Stimulated activated effector memory CD8-positive, alpha-beta T cell treated with anti-CD3 and anti-CD28 coated beads, Interleukin-12 subunit alpha, Interleukin-12 subunit beta, amount 100 ng/mL, for 72 hours (primary cell): Measurements from ENCODE around the gene SUGP2.

Experiments
- ATAC-seq: fragments of 150-1000 bp; cut with Tn5 transposase; 2 replicates; pipeline ENCODE4 v1.10.0; 2021
- DNase-seq, 2 donors: peaks; one replicate each; pipeline ENCODE4 v3.0.0; 2021 to 2022; ENCODE audit warnings: low spot score in 2 of 2
- H3K27ac Mint-ChIP-seq: one replicate; pipeline ENCODE4 v1.8.0; 2022; ENCODE audit warnings: mild to moderate bottlenecking, mixed read lengths
- H3K36me3 Mint-ChIP-seq: one replicate; pipeline ENCODE4 v1.8.0; 2022; ENCODE audit warnings: mild to moderate bottlenecking, mixed read lengths
- H3K4me1 Mint-ChIP-seq: one replicate; pipeline ENCODE4 v1.8.0; 2022; ENCODE audit warnings: mixed read lengths
- H3K4me3 Mint-ChIP-seq: one replicate; pipeline ENCODE4 v1.8.0; 2022; ENCODE audit warnings: mild to moderate bottlenecking, mixed read lengths
- H3K9me3 Mint-ChIP-seq: one replicate; pipeline ENCODE4 v1.8.0; 2022; ENCODE audit warnings: mixed read lengths

Gene SUGP2

DNA sequence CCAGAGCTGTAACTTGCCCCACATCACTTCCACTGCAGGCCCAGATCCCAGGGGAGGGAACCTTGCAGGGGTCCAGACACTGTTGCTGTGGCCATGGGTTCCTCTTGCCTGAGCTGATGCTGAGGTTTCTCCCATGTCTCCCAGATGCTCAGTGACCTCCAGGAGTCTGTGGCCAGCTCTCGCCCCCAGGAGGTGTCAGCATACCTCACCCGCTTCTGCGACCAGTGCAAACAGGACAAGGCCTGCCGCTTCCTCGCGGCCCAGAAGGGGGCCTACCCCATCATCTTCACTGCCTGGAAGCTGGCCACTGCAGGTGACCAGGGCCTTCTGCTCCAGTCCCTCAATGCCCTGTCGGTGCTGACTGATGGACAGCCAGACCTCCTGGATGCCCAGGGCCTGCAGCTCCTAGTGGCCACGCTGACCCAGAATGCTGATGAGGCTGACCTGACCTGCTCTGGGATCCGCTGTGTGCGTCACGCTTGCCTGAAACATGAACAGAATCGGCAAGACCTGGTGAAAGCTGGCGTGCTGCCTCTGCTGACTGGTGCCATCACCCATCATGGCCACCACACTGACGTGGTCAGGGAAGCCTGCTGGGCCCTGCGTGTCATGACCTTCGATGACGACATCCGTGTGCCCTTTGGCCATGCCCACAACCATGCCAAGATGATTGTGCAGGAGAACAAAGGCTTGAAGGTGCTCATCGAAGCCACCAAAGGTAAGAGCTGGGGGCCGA is 18.3 kb upstream of the SUGP2 start:
- H3K36me3 Mint-ChIP-seq, result peaks cover 65% of the 10 kb centered on the region
- H3K27ac Mint-ChIP-seq, result no peak overlapping the region

DNA sequence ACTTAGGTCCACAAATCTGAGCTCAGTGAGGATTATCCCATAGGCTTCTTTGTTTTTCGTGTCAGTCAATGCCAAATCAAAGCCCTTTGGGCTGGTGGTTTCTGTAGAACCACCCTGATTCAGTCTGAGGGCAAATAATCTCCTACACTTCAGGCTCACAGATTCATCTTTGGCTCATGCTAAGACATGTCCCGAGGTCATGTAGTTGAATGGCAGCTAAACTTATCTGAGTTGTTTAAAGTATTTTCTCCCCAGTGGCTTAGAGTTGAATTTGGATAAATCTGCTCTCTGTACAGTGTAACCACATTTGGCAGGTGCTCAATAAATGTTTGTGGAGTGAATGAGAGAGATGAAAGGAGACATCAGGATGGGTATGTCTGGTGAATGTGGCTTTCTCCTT is 17.4 kb upstream of the SUGP2 start:
- ATAC-seq (no peak), DNase-seq (no peak)
- no peaks in the 10 kb centered on the region for H3K4me1 Mint-ChIP-seq
- no peak overlapping the region for H3K4me3 Mint-ChIP-seq
- H3K27ac Mint-ChIP-seq, result no peak overlapping the region
- H3K9me3 Mint-ChIP-seq, result no peaks in the 10 kb centered on the region
- peaks cover 69% of the 10 kb centered on the region for H3K36me3 Mint-ChIP-seq

More for the DNA sequence above, 18.3 kb upstream of the SUGP2 start:
- no peaks in the 10 kb centered on the region for H3K9me3 Mint-ChIP-seq
- H3K4me3 Mint-ChIP-seq, result no peak overlapping the region
- DNase-seq (no peak), ATAC-seq (no peak)
- no peaks in the 10 kb centered on the region for H3K4me1 Mint-ChIP-seq

DNA sequence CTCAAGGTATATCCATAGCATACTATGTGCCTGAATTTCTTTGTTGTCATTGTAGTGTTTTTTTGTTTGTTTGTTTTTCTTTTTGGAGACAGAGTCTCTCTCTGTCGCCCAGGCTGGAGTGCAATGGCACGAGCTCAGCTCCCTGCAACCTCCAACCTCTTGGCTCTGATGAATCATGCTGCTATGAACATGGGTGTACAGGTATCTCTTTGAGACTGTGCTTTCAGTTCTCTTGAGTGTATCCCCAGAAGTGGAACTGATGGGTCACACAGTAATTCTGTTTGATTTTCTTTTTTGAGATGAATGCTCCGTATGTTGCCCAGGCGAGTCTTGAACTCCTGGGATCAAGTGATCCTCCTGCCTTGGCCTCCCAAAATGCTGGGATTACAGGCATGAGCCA is 16.8 kb upstream of the SUGP2 start:
- H3K27ac Mint-ChIP-seq, result no peak overlapping the region
- ATAC-seq, result no peak

DNA sequence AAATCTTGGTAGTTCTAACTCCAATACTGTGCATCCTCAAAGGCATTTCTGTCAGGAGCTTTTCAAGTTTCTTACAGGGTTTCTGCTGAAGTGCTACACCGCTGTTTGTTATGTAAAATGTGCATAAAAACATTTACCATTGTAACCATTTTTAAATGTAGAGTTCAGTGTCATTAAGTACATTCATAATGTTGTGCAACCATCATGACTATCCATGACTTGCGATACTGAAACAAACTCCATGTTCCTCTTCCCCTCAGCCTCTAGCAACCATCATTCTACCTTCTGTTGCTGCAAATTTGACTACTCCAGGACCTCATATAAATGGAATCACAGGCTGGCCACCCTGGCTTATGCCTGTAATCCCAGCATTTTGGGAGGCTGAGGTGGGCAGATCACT is 16.1 kb upstream of the SUGP2 start:
- peak overlapping the region; percentile 32 for H3K27ac Mint-ChIP-seq
- H3K36me3 Mint-ChIP-seq, result peaks cover 72% of the 10 kb centered on the region

More for the DNA sequence above, 16.8 kb upstream of the SUGP2 start:
- DNase-seq, result no peak
- no peak overlapping the region for H3K4me3 Mint-ChIP-seq
- no peaks in the 10 kb centered on the region for H3K4me1 Mint-ChIP-seq
- peaks cover 72% of the 10 kb centered on the region for H3K36me3 Mint-ChIP-seq
- no peaks in the 10 kb centered on the region for H3K9me3 Mint-ChIP-seq

DNA sequence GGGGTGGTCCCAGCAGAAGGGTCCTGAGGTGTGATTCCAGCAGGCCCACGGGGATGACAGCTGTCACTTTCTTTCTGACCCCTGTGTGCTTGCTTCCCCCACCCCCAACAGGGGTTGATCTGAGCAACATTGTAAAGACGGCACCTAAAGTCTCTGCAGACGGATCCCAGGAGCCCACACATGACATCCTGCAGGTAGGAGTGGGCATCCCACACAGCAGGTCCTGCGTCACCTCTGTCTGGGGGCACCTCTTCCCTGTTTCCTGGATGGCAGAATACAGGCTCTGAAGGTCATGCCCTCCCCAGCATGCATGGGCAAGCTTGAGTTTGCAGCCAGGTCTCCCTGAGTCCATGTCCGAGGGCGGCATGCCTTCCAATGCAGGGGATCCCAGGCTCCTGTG is 10.6 kb upstream of the SUGP2 start:
- Mint-ChIP-seq H3K4me1 (peaks cover 18% of the 10 kb centered on the region), H3K9me3 (no peaks in the 10 kb centered on the region), H3K36me3 (peaks cover 63% of the 10 kb centered on the region), H3K4me3 (no peak overlapping the region), H3K27ac (no peak overlapping the region)
- no peak for DNase-seq
- no peak for ATAC-seq

More for the DNA sequence above, 16.1 kb upstream of the SUGP2 start:
- ATAC-seq, result no peak
- DNase-seq, result no peak
- Mint-ChIP-seq H3K4me3 (no peak overlapping the region), H3K4me1 (no peaks in the 10 kb centered on the region), H3K9me3 (no peaks in the 10 kb centered on the region)

DNA sequence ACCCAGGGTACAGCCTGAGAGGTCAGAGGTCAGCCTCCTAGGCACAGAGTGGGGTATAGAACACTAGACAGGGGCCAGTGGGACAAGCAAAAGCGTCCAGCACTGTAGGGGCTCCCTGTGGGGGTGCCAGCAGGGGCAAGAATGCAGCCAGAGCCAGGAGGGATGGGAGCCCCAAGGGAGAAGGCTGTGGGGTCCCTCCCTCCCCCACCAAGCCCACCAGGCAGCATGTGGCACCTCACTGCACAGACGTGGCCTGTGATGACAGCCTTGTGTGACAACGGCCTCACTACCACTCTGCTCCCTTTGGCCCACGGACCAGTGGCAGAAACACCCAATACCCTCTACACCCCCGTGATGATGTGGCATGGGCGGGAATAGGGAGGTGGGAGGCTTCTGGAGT is 10.2 kb upstream of the SUGP2 start:
- Mint-ChIP-seq H3K4me3 (no peak overlapping the region), H3K4me1 (peaks cover 18% of the 10 kb centered on the region), H3K36me3 (peaks cover 61% of the 10 kb centered on the region), H3K27ac (no peak overlapping the region), H3K9me3 (no peaks in the 10 kb centered on the region)
- DNase-seq (no peak), ATAC-seq (no peak)

DNA sequence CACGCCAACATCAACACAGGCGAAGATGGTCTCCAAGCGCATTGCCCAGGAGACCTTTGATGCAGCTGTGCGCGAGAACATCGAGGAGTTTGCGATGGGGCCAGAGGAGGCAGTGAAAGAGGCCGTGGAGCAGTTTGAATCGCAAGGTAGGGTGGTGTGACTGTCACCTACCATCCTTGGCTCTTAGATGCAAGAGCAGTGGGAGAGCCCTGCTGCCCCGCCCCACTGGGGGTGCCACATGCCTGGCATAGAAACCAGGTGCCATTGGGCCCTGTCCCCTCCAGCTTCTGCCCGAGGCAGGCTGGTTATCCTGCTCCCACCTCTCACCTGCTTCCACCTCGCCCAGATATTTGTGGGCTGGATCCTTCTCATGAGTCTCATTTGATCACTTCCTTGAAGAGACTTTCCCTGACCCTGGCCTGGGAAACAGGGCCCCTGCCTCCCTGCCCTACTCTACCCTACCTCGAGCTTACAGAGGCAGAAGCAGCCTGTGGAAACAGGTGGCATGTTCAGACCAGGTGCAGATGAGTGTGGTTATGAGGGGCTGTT is 9.5 kb upstream of the SUGP2 start:
- H3K4me3 Mint-ChIP-seq, result no peak overlapping the region
- H3K36me3 Mint-ChIP-seq, result peaks cover 54% of the 10 kb centered on the region
- H3K27ac Mint-ChIP-seq, result no peak overlapping the region
- DNase-seq, result no peak
- peaks cover 18% of the 10 kb centered on the region for H3K4me1 Mint-ChIP-seq
- no peak for ATAC-seq
- H3K9me3 Mint-ChIP-seq, result no peaks in the 10 kb centered on the region

DNA sequence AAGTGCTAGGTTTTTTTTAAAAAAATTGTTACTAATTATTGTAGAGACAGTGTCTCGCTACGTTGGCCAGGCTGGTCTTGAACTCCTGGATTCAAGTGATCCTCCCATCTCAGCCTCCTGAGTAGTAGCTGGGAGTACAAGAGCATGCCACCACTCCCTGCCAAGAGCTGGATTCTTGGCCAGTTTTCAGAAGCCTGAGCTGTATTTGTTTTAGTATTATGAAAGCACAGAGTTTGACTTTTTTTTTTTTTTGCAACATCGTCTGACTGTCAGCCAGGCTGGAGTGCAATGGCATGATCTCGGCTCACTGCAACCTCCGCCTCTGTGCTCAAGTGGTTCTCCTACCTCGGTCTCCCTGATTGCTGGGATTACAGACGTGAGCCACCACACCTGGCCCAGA is 7.1 kb upstream of the SUGP2 start:
- Mint-ChIP-seq H3K36me3 (peaks cover 38% of the 10 kb centered on the region), H3K9me3 (no peaks in the 10 kb centered on the region), H3K4me1 (peaks cover 22% of the 10 kb centered on the region), H3K27ac (peak overlapping the region; percentile 91), H3K4me3 (peak overlapping the region; percentile 0)
- no peak for ATAC-seq
- DNase-seq, result no peak

DNA sequence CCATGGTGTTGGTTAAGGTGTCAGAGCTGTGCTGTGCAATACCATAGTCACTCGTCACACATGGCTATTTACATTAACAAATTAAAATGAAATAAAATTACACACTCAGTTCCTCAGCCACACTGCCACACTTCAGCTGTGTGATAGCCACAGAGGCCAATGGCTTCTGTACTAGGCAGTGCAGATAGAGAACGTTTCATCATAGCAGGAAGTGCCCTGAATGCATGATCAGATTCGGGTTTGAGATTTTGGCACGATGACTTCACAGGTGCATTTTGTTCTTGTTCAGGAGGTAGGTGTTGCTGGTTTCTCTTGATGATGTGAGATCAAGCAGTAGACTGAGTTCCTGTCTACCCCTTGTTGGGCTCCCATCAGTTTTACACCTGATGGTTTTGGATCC is 6.6 kb upstream of the SUGP2 start:
- H3K9me3 Mint-ChIP-seq, result no peaks in the 10 kb centered on the region
- peaks cover 32% of the 10 kb centered on the region for H3K36me3 Mint-ChIP-seq
- DNase-seq, result no peak
- H3K4me3 Mint-ChIP-seq, result peak overlapping the region; percentile 0
- H3K27ac Mint-ChIP-seq, result peak overlapping the region; percentile 91
- H3K4me1 Mint-ChIP-seq, result peaks cover 24% of the 10 kb centered on the region
- ATAC-seq, result peak; percentile 83

DNA sequence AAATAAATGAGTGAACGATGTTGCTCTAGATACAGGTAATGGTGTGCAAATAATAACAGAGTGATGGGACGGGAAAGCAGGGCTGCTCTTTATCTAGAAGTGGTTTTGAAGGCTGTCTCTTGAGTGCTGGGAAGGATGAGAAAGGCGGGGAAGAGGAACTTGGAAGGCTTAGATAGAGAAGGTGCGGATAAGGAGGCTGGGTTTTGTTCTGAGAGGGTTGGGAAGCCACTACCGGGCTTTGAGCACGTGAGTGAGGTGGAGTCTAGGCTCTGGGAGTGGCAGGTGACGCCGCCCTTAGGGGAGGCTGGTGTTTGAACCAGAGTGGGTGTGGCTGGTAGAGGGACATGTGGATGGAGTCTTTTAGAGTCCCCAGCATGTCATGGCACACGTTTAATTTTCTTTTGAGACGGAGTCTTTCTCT is 897 bp upstream of the SUGP2 start:
- Mint-ChIP-seq H3K4me1 (peaks cover 26% of the 10 kb centered on the region), H3K4me3 (peak overlapping the region; percentile 80), H3K36me3 (peaks cover 55% of the 10 kb centered on the region), H3K9me3 (no peaks in the 10 kb centered on the region), H3K27ac (peak overlapping the region; percentile 85)
- ATAC-seq (peak; percentile 67), DNase-seq (peak; percentile 30 to 81)

DNA sequence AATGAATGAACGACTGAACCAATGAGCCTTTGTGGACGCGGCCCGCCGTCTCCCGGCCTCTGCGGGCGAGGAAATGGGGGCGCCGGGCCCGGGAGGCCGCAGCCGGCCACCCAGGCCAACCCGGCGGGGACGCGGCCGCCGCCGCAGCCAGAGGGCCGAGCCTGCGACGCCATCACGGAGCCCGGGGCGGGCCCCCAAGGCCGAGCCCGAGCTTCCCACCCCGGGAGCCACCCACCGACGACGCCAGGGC is 216 bp downstream of the SUGP2 start:
- DNase-seq, result no peak
- ATAC-seq, result no peak
- no peaks in the 10 kb centered on the region for H3K9me3 Mint-ChIP-seq
- peaks cover 61% of the 10 kb centered on the region for H3K36me3 Mint-ChIP-seq
- H3K27ac Mint-ChIP-seq, result peak overlapping the region; percentile 85
- H3K4me3 Mint-ChIP-seq, result peak overlapping the region; percentile 80
- peaks cover 28% of the 10 kb centered on the region for H3K4me1 Mint-ChIP-seq

DNA sequence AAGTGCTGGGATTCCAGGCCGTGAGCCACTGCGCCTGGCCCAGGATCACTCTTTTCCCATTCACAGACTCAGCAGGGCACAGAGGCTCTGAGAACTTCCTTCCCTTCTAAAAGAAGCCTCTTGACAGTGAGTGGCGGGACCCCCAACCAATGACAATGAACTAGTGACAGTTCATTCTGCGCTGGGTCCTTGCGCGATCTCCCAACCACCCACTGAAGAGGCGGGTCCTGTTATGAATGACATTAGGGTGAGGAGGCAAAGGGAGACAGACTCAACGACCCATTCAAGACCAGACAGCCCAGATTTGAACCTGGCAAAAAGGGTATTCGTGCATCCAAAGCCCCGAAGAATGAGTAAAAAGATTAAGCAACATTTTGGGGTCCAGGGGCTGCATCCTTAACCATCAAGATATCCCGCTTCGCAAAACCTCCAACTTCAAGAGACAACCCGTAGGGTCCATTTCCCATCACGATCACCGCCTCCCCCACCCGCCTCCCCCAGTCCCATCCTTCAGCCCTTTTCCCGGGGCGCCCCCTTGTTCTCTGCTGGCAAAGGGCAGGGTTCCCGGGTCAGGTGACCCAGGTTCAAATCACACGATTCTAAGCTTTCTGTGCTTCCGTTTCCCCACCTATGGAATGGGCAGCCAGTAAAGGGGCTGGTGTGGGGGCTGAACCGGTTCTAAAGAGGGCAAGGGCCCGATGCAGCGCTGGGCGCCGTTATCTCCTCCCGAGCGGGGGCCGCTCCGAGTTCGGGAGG is 719 bp downstream of the SUGP2 start:
- Mint-ChIP-seq H3K4me3 (peak overlapping the region; percentile 80), H3K9me3 (no peaks in the 10 kb centered on the region), H3K27ac (peak overlapping the region; percentile 85), H3K4me1 (peaks cover 33% of the 10 kb centered on the region), H3K36me3 (peaks cover 66% of the 10 kb centered on the region)
- DNase-seq, result peak; percentile 31 to 85
- ATAC-seq, result peak; percentile 66

DNA sequence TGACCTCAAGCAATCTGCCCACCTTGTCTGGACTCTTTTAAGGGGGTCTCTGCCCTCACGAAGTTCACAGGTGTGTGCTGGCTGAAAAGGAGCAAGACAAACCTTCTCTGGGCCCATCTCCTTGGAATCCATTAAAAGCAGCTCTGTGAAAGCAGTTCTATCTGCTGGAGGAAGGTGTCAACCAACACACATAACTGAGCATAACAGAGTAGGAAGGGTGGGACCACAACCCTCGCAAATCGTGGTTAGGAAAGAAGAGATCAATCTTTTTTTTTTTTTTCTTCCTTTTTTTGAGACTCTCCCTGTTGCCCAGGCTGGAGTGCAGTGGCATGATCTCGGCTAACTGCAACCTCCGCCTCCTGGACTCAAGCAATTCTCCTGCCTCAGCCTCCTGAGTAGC is 1.4 kb downstream of the SUGP2 start:
- Mint-ChIP-seq H3K27ac (peak overlapping the region; percentile 85), H3K4me1 (peaks cover 40% of the 10 kb centered on the region), H3K9me3 (no peaks in the 10 kb centered on the region), H3K4me3 (peak overlapping the region; percentile 80), H3K36me3 (peaks cover 70% of the 10 kb centered on the region)
- ATAC-seq (no peak), DNase-seq (no peak)

DNA sequence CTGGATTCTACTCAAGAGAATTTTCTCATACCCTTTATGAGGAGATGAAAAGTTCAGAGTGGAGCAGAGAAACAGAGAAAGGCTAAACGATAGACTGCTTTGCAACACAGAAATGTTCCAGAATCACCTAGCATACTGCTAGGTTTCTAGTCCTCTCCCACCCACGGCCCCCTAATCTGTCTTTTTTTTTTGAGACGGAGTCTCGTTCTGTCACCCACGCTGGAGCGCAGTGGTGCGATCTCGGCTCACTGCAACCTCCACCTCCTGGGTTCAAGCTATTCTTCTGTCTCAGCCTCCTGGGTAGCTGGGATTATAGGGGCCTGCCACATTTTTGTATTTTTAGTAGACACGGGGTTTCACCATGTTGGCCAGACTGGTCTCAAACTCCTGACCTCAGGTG is 4.8 kb downstream of the SUGP2 start:
- Mint-ChIP-seq H3K27ac (peak overlapping the region; percentile 77), H3K4me1 (peaks cover 29% of the 10 kb centered on the region), H3K36me3 (peaks cover 93% of the 10 kb centered on the region)

DNA sequence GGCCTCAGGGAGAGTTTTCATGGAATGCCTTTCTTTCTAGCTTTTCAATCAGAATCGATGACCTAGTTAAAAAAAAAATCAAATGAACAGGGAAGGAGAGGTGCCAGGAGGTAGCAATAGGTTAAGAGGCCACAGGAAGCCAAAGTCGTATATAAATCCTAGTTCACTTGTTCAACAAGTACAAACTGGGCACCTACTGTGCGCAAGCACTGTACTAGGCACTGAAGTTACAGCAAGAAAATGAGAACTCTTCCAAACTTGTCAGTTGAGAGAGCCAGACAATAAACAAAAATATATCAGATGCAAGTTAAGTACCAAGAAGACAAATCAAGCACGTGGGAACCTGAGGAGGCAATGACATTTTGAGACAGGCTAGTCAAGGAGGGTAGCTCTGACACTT is 6.1 kb downstream of the SUGP2 start:
- no peaks in the 10 kb centered on the region for H3K9me3 Mint-ChIP-seq
- H3K4me1 Mint-ChIP-seq, result peaks cover 35% of the 10 kb centered on the region
- ATAC-seq (no peak), DNase-seq (no peak)
- peak overlapping the region; percentile 75 for H3K27ac Mint-ChIP-seq
- H3K4me3 Mint-ChIP-seq, result no peak overlapping the region
- H3K36me3 Mint-ChIP-seq, result peaks cover 100% of the 10 kb centered on the region

More for the DNA sequence above, 4.8 kb downstream of the SUGP2 start:
- Mint-ChIP-seq H3K4me3 (no peak overlapping the region), H3K9me3 (no peaks in the 10 kb centered on the region)
- ATAC-seq (no peak), DNase-seq (no peak)
